HepG2 (cell line): ENCODE results near the gene BRIP1. TPM values are rescaled to one million over a fixed set of nuclear protein-coding genes. Genes with fewer than 3 reads are reported as not detected.
A peak's percentile ranks its signal among the peaks of the same experiment; 100 is the strongest.

Experiments
- EHMT2 ChIP-seq: fragments of 200-600 bp; sonication (generic); IDR thresholded peaks from 2 replicates; pipeline ENCODE4 v1.7.0; 2017; ENCODE audit warnings: antibody characterized with exemption, low read depth, low read length, borderline replicate concordance
- HDAC2 ChIP-seq: sonication (generic); formaldehyde crosslinking; IDR thresholded peaks from 2 replicates; pipeline ENCODE4 v1.4.0; 2020; ENCODE audit warnings: missing genetic modification reagents
- HOXA5 ChIP-seq: sonication (generic); formaldehyde crosslinking; IDR thresholded peaks from 2 replicates; pipeline ENCODE4 v1.4.0; 2020; ENCODE audit warnings: missing genetic modification reagents
- KMT2A ChIP-seq: sonication (generic); formaldehyde crosslinking; IDR thresholded peaks from 2 replicates; pipeline ENCODE4 v1.4.0; 2020; ENCODE audit warnings: missing genetic modification reagents
- MAFK ChIP-seq, 2 experiments: IDR thresholded peaks in 1 of 2; conservative IDR thresholded peaks in 1 of 2; 2 replicates each; pipeline ENCODE4 v1.6.1; 2011; ENCODE audit warnings: improper control_type of control experiment in 2 of 2, low read length in 2 of 2
- NFE2 ChIP-seq: sonication (generic); formaldehyde crosslinking; IDR thresholded peaks from 2 replicates; pipeline ENCODE4 v1.4.0; 2020; ENCODE audit warnings: missing genetic modification reagents
- SP5 ChIP-seq: IDR thresholded peaks from 2 replicates; pipeline ENCODE4 v1.6.1; 2016; ENCODE audit warnings: low read depth, borderline replicate concordance
- ZNF292 ChIP-seq: sonication (generic); formaldehyde crosslinking; IDR thresholded peaks from 2 replicates; pipeline ENCODE4 v1.8.1; 2022; ENCODE audit warnings: mild to moderate bottlenecking, low read depth, missing genetic modification reagents, borderline replicate concordance
- ZNF660 ChIP-seq: sonication (generic); formaldehyde crosslinking; IDR thresholded peaks from 2 replicates; pipeline ENCODE4 v1.5.1; 2020; ENCODE audit warnings: mild to moderate bottlenecking, low read depth, missing genetic modification reagents, borderline replicate concordance
- ZNF703 ChIP-seq: sonication (generic); formaldehyde crosslinking; IDR thresholded peaks from 2 replicates; pipeline ENCODE4 v1.5.1; 2020; ENCODE audit warnings: missing genetic modification reagents, mild to moderate bottlenecking, moderate library complexity, borderline replicate concordance
- ZNF788 ChIP-seq: sonication (generic); formaldehyde crosslinking; IDR thresholded peaks from 2 replicates; pipeline ENCODE4 v1.5.0; 2020; ENCODE audit warnings: mild to moderate bottlenecking, missing genetic modification reagents, borderline replicate concordance
- polyA plus RNA-seq, 8 experiments: library from polyadenylated mRNA; depleted of rRNA in 3 of 8; stranded (reverse) in 7 of 8; unstranded in 1 of 8; fragments of >200 nt; fragmentation: Illumina TruSeq in 4 of 8; extraction: Trizol in 4 of 8; gene quantifications; 2 replicates each; pipeline versions ENCODE4 v1.2.1 to v1.2.3, GENCODE V29; 2011 to 2016; ENCODE audit warnings: low read depth in 4 of 8, missing spikeins in 1 of 8, mixed read lengths in 1 of 8; ENCODE audit not compliant: insufficient read depth in 1 of 8
- total RNA-seq, 5 experiments: library from RNA; depleted of rRNA; stranded (reverse); fragments of >200 nt; fragmentation: Illumina TruSeq; extraction: Trizol; gene quantifications; 2 replicates each; pipeline ENCODE4 v1.2.3, GENCODE V29; 2016; ENCODE audit warnings: low read depth in 1 of 5
- TF ChIP-seq, protein P1 (sequence below): sonication (generic); formaldehyde crosslinking; IDR thresholded peaks from 2 replicates; pipeline ENCODE4 v1.9.0; 2021; ENCODE audit warnings: missing genetic modification reagents, mild to moderate bottlenecking, borderline replicate concordance
- TF ChIP-seq, protein P2 (sequence below): sonication (generic); formaldehyde crosslinking; IDR thresholded peaks from 2 replicates; pipeline ENCODE4 v1.4.0; 2020; ENCODE audit warnings: mild to moderate bottlenecking, missing genetic modification reagents
- TF ChIP-seq, protein P3 (sequence below): sonication (generic); formaldehyde crosslinking; IDR thresholded peaks from 2 replicates; pipeline ENCODE4 v1.9.0; 2022; ENCODE audit warnings: low read depth, missing genetic modification reagents
- TF ChIP-seq, protein P4 (sequence below): sonication (generic); formaldehyde crosslinking; IDR thresholded peaks from 2 replicates; pipeline ENCODE4 v1.4.0; 2020; ENCODE audit warnings: missing genetic modification reagents; ENCODE audit errors: not compliant biosample characterization
- TF ChIP-seq, protein P5 (sequence below): sonication (generic); formaldehyde crosslinking; conservative IDR thresholded peaks from 2 replicates; pipeline ENCODE4 v1.4.0; 2020; ENCODE audit warnings: missing genetic modification reagents
- TF ChIP-seq, protein P6 (sequence below): sonication (generic); formaldehyde crosslinking; IDR thresholded peaks from 2 replicates; pipeline ENCODE4; 2020; ENCODE audit warnings: missing genetic modification reagents, mild to moderate bottlenecking, borderline replicate concordance

Gene BRIP1
- total and polyA plus RNA-seq, 2 of the 13 experiments (the other 11 are each of a cell fraction or from before 2014, with no cell fraction given) = 3.8 to 27.7 TPM

DNA sequence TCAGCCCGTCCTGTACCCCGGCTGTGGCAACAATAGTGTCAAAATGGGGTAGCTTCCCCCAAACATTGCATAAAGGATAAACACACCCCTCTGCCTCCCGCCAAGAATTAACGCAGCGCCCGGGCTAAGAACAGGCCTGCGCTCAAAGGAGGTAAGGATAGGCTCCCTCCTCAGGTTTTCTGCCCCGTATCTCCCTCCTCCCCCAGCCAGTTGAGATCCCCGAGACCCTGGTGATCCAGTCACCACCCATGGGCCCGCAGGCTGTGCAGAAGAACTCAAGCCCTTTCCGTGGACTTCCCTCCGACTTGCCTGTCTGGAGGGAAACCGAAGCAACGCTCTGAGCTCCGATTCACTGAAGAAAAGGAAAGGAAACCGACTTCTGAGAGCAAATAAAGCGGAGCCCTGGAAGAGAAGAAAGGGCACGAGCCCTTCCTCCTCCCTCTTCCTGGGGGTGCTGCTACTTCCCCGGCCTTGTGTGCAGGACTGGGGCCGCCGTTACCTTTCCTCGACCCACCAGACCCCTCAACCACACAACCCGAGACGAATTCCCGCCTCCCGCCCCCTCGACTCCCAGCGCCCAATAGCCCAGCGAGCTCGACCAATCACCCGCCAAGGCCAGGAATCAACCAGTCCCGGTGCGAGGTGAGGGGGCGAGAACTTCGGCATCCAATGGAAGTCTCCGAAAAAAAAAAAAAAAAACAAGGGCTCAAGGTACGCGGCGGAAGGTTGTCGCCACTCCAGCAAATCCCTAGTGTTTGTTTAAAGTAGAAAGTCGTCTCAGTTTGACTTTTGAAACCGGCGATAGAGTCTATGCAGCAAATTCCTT lies at the start of gene BRIP1 (continued):
- no peak; the same call in 1 of the 2 replicates for TF ChIP-seq EHMT2
- no peak for TF ChIP-seq ZNF292 (CRISPR knock-in tag)
- TF ChIP-seq NFE2 = no peak
- TF ChIP-seq MAFK (conservative IDR thresholded peaks at IDR 0.05 in 1 of 2, IDR thresholded peaks at IDR 0.05 in 1 of 2; ENCODE audit: low read length in 2 of 2) = peak; percentile 65 to 78
- no peak for TF ChIP-seq SP5 (CRISPR knock-in tag)
- TF ChIP-seq, protein P1, sequence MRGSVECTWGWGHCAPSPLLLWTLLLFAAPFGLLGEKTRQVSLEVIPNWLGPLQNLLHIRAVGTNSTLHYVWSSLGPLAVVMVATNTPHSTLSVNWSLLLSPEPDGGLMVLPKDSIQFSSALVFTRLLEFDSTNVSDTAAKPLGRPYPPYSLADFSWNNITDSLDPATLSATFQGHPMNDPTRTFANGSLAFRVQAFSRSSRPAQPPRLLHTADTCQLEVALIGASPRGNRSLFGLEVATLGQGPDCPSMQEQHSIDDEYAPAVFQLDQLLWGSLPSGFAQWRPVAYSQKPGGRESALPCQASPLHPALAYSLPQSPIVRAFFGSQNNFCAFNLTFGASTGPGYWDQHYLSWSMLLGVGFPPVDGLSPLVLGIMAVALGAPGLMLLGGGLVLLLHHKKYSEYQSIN (CRISPR knock-in tag) = no peak
- TF ChIP-seq ZNF660 (CRISPR knock-in tag) = no peak
- TF ChIP-seq KMT2A (CRISPR knock-in tag) = peak; percentile 95
- TF ChIP-seq, protein P2, sequence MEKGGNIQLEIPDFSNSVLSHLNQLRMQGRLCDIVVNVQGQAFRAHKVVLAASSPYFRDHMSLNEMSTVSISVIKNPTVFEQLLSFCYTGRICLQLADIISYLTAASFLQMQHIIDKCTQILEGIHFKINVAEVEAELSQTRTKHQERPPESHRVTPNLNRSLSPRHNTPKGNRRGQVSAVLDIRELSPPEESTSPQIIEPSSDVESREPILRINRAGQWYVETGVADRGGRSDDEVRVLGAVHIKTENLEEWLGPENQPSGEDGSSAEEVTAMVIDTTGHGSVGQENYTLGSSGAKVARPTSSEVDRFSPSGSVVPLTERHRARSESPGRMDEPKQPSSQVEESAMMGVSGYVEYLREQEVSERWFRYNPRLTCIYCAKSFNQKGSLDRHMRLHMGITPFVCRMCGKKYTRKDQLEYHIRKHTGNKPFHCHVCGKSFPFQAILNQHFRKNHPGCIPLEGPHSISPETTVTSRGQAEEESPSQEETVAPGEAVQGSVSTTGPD (CRISPR knock-in tag) = no peak
- 0 out of 2 replicates have a peak, but pooled peaks have one; percentile 24 for TF ChIP-seq HDAC2 (CRISPR knock-in tag)
- TF ChIP-seq HOXA5 (CRISPR knock-in tag) = no peak
- TF ChIP-seq, protein P3, sequence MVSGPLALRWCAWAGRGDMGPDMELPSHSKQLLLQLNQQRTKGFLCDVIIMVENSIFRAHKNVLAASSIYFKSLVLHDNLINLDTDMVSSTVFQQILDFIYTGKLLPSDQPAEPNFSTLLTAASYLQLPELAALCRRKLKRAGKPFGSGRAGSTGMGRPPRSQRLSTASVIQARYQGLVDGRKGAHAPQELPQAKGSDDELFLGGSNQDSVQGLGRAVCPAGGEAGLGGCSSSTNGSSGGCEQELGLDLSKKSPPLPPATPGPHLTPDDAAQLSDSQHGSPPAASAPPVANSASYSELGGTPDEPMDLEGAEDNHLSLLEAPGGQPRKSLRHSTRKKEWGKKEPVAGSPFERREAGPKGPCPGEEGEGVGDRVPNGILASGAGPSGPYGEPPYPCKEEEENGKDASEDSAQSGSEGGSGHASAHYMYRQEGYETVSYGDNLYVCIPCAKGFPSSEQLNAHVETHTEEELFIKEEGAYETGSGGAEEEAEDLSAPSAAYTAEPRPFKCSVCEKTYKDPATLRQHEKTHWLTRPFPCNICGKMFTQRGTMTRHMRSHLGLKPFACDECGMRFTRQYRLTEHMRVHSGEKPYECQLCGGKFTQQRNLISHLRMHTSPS (CRISPR knock-in tag) = no peak
- TF ChIP-seq, protein P4, sequence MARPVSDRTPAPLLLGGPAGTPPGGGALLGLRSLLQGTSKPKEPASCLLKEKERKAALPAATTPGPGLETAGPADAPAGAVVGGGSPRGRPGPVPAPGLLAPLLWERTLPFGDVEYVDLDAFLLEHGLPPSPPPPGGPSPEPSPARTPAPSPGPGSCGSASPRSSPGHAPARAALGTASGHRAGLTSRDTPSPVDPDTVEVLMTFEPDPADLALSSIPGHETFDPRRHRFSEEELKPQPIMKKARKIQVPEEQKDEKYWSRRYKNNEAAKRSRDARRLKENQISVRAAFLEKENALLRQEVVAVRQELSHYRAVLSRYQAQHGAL (CRISPR knock-in tag) = no peak
- TF ChIP-seq ZNF703 (CRISPR knock-in tag) = no peak
- TF ChIP-seq, protein P5, sequence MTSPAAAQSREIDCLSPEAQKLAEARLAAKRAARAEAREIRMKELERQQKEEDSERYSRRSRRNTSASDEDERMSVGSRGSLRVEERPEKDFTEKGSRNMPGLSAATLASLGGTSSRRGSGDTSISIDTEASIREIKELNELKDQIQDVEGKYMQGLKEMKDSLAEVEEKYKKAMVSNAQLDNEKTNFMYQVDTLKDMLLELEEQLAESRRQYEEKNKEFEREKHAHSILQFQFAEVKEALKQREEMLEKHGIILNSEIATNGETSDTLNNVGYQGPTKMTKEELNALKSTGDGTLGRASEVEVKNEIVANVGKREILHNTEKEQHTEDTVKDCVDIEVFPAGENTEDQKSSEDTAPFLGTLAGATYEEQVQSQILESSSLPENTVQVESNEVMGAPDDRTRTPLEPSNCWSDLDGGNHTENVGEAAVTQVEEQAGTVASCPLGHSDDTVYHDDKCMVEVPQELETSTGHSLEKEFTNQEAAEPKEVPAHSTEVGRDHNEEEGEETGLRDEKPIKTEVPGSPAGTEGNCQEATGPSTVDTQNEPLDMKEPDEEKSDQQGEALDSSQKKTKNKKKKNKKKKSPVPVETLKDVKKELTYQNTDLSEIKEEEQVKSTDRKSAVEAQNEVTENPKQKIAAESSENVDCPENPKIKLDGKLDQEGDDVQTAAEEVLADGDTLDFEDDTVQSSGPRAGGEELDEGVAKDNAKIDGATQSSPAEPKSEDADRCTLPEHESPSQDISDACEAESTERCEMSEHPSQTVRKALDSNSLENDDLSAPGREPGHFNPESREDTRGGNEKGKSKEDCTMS (CRISPR knock-in tag) = no peak
- TF ChIP-seq, protein P6, sequence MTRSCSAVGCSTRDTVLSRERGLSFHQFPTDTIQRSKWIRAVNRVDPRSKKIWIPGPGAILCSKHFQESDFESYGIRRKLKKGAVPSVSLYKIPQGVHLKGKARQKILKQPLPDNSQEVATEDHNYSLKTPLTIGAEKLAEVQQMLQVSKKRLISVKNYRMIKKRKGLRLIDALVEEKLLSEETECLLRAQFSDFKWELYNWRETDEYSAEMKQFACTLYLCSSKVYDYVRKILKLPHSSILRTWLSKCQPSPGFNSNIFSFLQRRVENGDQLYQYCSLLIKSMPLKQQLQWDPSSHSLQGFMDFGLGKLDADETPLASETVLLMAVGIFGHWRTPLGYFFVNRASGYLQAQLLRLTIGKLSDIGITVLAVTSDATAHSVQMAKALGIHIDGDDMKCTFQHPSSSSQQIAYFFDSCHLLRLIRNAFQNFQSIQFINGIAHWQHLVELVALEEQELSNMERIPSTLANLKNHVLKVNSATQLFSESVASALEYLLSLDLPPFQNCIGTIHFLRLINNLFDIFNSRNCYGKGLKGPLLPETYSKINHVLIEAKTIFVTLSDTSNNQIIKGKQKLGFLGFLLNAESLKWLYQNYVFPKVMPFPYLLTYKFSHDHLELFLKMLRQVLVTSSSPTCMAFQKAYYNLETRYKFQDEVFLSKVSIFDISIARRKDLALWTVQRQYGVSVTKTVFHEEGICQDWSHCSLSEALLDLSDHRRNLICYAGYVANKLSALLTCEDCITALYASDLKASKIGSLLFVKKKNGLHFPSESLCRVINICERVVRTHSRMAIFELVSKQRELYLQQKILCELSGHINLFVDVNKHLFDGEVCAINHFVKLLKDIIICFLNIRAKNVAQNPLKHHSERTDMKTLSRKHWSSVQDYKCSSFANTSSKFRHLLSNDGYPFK = peak; percentile 53; the same call in 1 of the 2 replicates
- no peak; the same call in 1 of the 2 replicates for TF ChIP-seq ZNF788 (CRISPR knock-in tag)
